Ecto neural progenitor cell (in vitro differentiated cells): ENCODE results near the gene MEIS2.
A peak's percentile ranks its signal among the peaks of the same experiment; 100 is the strongest.

Experiments used
- DNase-seq: peaks from one replicate; pipeline ENCODE4 v3.0.0-alpha.2; 2018; ENCODE audit warnings: low spot score

Gene MEIS2

DNA sequence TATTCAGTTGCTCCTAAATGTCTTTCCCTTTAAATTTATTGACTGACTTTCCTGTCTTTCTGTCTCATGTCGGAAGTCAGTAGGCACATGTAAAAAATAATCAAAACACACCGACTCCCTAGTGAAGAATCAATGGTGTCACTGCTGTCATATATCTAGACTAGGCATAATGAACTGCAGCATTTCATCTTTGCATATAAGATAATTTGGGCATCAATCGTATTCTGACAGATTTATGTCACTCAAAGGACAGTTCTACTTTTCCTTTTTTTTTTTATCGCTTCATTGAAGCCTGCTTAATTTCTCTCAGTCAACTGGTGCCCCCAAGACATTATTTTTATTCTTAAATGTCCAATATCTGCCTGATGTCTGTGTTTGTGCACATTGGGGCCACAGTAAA, 206.3 kb downstream of the MEIS2 start:
- DNase-seq: no peak

DNA sequence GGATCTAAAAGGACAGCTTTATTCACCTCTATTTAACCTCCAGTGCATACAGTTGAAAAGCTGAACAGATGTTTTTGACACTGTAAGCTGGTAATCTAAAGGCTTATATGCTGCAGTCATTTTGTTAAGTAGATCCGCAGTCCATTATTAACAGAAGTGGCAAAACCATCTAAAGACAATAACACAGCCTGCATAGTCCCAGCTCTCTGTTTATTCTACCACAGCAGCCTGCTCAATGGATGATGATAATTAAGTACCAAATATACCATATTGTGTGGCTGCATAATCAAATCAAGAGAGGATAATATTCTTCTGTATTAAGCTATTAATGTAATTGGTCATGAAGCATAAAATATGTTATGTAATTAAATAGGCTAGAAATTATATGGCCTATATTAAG, 207.1 kb downstream of the MEIS2 start:
- no peak for DNase-seq

DNA sequence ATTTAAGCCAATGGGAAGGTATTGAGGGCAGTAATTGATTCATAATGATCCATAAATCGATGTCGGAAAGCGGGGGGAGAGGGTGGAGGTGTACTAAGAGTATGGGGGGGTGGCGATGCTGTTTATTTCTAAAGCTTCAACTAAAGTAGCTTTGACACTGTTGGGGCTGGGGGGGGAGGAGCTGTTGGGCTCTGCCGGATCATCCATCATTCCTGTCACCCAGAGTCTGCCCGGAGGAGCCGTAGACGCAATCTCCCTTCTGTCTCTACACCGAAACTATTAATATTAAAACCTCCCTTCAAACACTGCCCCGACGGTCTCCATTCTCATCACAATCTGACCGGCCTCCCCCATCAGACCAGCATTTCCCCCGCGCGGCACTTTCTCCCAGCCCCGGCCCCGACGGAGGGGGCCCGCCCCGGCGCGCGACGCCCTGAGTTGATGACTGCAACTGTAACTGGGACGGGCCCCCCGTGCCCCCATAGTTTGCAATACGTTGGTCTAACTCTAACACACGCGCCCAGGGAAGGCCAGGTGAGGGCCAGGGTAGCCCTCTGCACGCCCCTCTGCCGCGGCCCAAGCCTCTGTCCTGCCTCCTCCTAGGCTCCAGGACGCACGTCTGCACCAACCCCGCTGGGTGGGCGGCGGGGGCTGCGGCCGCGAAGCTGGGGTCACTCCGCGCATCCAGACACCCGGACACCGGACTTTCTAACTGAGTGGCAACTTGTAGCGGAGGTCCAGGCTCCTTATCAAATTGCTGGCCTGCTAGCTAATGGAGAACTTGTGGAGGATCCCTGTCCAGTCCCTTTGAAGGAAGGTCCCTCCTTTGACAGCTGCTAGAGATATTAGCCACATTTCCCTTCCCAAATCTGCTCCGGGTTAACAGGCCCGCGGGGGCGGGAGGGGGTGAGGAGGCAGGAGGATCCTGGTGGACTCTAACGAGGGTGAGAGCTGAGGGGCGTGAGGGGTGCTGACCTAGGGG, 212.0 kb downstream of the MEIS2 start:
- DNase-seq: peak; percentile 59

DNA sequence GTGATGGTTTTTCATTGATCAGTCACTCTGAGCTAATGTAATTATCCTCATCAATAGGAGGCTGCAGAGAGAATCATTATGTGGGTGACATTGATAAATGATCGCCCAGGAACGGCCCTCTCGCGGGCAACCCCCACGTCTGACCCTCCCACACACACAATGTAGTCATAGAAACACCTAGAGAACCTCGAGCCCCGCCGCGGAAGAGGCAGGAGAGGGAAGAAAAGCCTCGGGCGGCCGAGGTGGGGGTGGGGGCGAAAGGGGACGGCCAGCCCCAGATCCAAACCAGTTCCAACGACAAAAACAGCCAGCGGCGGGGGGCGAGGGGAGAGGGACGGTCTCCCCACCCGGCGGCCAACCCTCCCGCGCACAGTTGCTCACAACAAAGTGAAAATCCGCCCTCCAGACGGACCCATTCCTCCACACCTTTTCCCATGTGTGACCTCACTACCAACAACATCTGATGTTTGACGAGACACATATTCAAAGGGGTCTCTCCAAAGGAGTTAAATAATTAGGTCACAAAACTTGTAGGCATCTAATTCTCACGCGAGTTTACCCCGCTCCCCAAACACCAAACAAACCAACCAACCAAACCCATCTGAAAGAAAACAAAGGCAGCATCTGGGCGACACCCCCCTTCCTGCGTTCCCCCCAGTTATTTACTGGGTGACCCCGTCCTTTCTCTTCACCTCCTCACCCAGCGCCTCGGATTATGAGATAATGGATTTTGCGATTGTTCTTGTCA, 213.0 kb downstream of the MEIS2 start:
- peak; percentile 67 for DNase-seq

DNA sequence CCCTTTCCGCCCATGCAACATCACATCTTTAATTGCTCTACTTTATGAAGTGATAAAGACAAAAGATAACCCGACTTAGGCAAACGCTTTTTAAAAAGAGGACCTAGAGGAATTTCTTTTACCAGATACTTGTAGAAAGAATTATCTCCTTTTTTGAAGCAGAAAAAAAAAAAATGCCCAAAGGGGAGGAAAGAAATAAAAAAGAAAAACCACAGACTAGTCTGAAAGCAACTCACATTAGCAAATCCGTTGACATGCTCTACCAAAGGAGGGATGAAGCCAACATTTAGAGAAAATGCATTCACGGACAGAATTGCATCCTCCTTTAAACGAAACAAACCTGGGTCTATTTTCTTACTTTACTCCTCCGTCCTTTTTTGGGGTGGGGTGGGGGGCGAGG, 213.6 kb downstream of the MEIS2 start:
- no peak for DNase-seq

DNA sequence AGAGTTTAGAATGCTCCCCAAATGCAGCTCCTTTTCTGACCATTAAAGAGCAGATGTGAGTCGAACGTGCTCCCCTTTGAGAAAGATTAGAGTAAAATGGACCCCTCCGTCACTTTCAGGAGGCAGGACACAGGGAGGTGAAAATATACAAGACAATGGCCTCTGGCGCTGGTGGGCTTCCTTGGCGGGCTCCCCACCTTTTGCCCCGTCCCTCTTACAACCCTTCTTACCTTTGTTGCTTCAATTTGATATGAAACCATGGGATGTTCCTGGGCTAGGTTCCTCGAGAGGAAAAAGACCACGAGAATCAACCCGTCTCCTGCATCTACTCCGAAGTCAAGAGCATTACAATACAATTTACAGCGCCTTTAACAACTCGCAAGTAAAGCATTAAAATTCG, 214.2 kb downstream of the MEIS2 start:
- DNase-seq: no peak

DNA sequence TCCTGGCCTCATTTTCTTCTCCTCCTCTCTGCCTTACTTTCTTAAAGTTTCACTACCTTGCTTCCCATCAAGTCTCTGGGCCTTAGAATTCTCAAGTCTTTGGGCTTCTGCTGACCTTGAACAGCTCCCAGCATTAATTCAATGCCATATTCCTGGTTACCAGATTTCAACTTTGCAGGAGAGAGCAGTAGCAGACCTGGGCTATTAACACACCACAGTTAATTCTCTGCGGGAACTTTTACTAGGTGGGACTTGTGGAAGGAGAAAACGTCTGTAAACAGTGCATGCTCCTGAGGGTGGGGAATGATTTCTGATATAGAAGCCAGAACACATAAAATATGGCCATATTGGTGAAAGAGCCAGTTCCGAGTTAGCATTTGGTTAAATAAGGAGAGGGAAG, 214.6 kb downstream of the MEIS2 start:
- no peak for DNase-seq

DNA sequence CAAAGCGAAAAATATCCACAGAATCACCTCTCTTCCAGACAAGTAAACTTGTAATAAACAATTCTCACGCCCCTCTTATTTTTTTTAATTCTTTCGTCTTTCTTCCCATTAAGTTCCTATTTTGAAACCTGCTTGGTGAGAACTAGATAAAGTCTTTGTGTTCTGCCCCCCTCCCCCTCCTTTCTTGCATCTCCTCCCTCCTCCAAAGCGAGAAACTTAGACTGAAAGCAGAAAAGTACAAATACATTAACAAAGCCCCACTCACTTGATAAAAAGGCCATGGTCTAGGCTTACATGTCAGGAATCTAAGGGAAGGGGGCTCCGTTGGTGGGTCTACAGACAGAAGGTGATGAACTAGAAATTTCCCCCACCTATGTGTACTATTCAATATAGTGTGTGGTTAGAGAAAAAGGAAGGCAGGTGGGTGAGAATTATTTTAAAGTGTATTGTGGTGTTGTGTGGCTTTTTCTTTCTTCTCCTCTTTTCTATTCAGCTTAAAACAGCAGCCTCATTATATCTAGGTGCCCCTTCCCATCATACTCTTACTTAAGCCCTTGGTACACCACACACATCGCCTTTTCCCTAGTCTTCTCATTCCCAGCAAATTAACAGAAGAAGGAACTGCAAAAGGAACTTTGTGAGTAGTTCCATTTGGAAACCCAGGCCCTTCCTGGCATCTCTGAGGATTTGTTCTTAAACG, 215.3 kb downstream of the MEIS2 start:
- DNase-seq: no peak

DNA sequence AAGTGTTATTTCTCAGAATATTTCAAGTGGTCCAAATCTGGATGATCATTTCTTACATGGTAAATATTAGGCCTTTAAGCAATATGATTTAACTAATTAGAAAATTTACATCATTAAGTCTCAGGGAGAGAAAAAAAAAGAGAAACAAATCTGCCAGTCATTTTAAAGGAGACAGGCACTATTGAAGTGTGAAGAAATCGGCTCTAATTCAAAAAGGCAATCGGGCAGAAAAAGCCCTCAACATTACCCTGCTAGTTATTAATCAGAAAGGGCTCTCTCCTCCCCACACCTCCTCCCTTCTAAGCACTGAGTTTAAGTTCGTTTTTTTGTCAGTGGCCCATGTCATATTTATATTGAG, 215.9 kb downstream of the MEIS2 start:
- no peak for DNase-seq

DNA sequence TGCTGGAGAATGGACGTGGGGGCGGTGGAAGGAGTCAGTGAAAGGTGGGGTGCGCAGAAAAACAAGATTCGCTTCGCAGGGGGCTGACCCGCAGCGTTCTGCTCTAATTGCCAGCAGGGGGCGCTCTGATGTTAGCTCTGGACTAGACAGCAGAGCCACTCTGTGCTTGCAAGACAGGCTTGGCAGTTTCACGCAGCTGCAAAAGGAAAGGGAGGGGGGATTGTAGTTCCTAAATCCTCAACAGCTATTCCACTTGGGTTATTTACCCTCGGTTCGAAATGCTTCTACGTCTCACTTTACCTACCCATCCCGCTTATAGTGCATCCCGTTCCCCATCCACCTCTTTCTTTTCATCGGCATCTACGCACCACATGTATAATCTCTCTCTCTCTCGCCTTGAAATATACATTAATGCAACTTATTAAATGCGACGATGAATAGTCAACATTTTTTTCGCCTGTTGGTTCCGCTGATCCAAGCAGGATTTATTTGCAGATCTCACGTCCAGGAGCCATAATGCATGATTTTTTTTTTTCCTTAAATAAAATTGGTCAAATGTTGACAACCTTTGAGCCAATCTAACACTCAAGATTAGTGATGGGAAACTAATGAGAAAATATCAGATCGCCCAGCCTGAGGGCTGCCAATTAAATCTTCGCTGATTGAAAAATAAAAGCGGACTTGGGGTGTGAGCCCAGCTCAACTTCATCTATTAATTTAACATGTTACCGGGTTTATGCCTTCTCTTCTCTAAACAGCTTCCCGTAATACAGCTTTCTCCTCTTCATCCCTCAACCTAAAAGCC, 216.4 kb downstream of the MEIS2 start:
- peak; percentile 90 for DNase-seq

DNA sequence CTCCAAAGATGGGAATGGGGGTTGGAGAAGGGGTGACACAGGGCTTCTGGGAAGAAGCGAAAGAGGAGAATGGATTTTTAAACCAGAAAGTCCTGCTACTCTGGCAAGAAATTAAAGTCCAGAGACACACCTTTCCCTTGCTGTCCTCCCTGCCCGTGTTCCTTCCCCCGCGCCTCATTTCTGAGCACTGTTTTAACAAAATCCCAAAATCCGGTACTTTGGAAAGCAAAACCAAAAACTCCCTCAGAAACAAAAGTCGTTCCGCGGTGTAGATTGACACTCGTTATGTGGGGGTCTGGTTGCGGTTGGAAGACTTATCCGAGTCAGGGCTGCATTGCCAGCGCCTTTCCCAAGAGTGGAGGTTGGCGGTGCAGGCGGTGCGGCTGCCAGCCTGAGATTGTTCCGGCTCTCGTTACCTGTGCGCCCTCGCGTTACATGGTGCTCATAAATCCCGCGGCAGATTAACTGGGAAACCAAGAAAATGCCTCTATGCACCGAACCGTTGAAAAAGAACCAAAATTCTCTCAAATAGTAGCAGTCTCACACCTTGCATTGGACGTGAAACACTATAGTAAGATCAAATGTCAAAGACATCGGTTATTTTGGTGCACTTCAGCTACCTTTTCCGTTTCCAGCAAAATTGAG, 217.7 kb downstream of the MEIS2 start:
- DNase-seq: peak; percentile 53

DNA sequence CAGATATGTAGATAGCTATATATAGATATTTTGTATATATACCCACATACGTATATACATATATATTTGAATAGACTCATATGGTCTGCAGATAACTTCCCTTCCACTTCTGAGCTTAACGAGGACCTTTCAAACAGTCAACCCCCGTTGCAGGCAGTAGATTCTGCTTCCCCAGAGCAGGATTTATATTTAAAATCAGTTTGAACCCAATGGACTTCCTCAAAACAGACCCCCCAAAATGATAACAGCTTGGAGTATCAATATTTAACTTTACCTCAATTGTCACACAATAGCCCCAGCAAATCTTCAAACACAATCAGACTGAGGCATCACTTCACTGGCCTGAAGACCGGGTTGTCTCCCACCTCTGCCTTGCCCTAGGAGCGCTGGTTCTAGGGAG, 218.3 kb downstream of the MEIS2 start:
- DNase-seq: no peak

DNA sequence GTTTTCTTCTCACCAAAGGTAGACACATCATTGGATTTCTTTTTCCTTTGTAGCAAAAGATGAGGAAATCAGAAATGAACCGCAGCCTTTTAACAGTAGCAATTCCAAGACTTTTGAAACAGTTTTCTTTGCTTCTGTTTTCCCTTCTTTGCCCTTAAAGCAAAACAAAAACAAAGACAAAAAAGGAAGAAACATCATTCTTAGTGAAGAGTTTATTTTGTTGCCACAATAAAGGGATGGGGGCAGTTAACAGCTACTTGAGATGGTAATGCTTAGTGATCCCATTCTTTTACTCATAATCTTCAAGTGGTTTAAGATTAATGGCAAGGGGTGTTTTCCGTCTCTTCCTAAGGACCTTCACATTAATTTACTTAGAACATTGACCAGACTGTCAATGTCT, 218.8 kb downstream of the MEIS2 start:
- no peak for DNase-seq

DNA sequence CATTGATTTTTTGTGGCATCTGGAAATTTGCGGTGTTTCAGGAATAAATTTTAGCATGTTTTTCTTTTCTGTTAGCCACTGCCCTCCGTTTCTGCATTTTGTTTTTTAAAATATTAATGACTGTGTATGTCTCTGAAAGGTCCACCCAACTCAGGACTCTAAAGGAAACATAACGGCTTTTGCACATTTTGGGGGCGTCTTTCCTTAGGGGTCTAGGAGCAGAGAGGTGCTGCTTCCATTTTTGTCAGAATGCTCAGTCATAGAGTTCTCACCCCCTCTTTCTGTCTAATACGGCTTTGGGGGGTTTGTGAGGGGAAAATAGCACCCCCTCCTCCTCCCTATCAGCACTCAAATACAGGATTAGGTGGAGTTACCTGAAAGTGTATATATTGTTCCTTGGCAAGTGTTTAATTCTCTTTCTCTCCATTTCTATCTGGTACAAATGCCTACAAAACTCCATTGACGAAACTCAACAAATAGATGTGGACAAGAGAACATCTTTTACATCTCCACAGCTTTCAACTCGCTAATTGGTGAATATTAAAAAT, 219.4 kb downstream of the MEIS2 start:
- no peak for DNase-seq

DNA sequence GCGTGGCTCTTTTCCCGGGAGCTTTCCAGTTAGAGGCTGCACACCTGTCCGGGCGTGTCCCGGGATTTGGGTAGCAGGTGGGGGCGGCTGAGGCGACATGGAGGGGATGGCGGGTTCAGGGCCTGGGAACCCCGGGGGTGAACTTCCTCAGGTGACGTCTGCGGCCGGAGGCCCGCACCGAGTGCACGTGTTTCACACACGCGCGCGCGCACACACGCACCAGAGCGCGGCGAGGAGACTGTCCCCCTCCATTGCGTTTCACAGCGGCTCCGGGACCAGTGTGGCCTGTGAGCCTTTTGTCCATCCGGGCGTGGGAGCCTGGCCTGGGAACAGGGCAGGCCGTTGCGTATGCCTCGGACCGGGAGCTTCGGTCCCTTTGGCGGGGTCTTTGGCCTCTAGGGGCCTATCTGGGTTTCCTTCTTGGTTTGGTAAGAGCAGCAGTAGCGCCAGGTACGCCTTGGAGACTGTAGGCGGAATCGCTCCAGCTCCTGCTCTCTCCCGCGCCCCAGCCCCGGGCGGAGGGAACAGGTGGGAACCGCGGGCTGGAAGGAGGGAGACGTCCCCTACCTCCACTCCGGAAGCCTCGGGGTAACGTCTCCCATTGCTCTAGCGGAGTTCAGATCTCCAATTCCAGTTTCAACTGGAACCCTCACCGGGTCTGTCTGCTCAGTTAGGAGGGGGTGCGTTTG, 220.0 kb downstream of the MEIS2 start:
- peak; percentile 71 for DNase-seq

DNA sequence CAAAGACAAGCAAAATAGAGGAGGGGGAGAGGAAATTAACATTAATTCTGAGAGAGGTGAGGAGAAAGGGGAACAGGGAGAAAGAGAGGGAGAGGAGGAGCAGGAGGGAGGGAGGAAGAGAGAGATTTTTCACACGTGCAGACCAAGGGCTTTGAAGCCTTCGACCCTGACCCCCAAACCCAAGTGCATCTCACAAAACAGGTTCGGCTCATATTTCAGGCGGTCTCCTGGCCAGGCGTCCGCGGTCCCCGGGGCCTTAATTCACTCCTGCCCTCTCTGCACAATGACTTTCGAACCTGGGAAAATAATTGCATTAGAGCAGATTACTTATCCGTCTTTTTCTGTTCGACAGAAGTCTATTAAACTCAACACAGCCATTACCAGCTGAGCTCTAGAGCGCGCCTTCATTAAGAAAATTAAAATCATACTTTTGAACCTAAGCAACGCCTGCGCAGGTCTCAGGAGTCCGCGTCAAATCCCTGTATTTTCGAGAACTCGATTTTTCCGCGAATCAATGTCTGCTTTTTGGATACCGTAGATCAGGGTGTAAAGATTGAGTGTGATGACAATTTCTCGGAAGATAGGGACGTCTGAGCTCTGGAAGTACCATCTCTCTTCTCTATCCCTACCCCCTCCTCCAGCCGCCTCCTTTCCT, 220.7 kb downstream of the MEIS2 start:
- DNase-seq: peak; percentile 46

DNA sequence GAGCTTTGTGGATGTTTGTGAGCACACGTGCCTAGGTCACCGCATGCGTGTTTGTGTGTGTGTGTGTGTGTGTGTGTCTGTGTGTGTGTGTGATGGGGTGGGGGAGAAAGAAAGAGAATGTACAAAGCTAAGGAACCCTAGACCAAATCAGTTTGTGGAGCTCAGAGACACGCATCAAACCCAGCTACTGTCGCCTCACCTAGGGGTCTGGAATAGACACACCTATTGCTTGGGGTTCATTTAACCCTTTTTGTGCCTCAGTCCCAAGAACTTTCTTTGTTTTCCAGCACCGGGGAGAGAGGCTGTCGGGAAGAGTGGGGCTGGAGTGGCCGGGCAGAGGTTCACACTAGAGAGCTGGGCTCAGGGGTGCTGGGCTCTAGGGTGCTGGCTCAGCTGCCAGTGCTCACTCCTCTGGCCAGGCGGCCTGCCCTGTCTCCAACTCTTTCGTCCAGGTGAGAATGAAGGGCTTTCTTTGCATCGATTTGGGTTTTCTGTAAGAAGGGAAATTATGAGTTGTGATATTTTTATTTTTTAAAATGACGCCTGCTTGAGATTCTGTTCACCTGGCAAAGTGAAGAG, 221.6 kb downstream of the MEIS2 start:
- DNase-seq: no peak

DNA sequence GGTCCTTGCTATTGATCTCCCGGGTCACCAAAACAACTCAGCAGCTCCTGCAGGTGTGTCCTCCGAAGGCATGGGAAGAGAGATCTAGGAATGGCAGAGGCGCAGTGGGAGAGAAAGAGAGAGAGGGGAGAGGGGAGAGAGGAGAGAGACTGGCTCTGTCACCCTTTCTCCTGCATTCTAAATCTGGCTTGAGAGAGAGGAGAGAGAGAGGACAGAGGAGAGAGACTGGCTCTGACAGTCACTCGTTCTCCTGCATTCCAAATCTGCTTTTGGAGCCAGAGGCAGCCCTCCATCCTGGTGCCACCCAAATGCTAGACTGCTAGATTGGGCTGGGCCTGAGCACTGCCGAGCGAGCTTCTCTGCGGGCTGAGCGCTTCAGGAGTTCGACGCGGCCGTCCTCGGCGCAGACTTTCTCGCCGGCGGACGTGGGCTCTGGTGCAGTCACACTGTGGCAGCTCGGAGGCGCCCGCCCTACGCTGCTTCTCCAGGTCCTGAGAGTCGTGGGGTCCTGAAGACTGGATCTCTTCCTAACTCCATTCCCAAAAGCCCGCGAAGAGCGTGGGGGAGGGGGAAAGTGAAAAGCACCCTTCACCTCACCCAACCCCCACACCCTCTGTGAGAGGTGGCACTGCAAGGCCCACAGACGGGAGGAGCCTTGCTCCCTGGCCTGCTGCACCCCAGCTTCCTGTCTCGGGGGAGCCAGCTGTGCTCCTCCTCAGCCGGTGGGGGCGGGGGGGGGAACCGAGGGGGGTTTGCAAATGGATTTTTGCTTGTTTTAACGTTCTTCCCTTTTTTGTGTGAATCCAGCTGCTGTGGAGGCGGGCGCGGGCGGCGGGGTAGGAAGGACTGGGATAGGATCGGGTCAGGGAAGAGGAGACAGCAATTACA, 222.3 kb downstream of the MEIS2 start:
- no peak for DNase-seq

DNA sequence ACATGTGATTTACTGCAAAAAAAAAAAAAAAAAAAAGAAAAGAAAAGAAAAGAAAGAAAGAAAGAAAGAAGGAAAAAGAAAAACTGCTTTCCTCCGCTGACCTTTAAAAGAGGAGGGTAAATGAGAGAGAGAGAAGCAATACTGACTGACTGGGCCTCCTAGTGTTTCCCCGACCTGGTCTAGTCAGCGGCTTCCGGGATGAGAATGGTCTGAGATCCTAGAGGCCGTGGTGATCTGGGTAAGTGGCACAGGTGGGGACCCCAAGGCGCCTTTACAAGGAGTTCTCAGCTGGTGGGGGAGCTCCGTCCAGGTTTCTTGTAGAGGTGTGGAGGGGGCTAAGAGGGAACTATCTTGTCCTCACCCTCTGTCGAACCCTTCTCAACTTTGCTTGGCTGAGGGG, 223.1 kb downstream of the MEIS2 start:
- DNase-seq: no peak
